Measurements from ENCODE around the gene WDR48.

WDR48 gene

GRCh38 chr3:39125841-39126500 is 74.2 kb downstream of the WDR48 start:
- DNase-seq = no peak

- peak; percentile 14 for DNase-seq
These were observed 74.8 kb downstream of the WDR48 start for GRCh38 chr3:39126532-39127071.

- no peak for DNase-seq
These were observed 75.6 kb downstream of the WDR48 start for GRCh38 chr3:39127269-39127907.

- DNase-seq = no peak
These were observed 76.1 kb downstream of the WDR48 start for GRCh38 chr3:39127908-39128304.

- DNase-seq = no peak
These were observed 77.1 kb downstream of the WDR48 start for GRCh38 chr3:39128951-39129350.

- no peak for DNase-seq
These were observed 78.2 kb downstream of the WDR48 start for GRCh38 chr3:39130026-39130425.

- DNase-seq = no peak
These were observed 79.0 kb downstream of the WDR48 start for GRCh38 chr3:39130693-39131265.

- no peak for DNase-seq
These were observed 80.6 kb downstream of the WDR48 start for GRCh38 chr3:39132096-39133092.

- no peak for DNase-seq
These were observed 81.3 kb downstream of the WDR48 start for GRCh38 chr3:39133093-39133490.

- DNase-seq = no peak
These were observed 82.0 kb downstream of the WDR48 start for GRCh38 chr3:39133822-39134221.

- DNase-seq = no peak
These were observed 82.5 kb downstream of the WDR48 start for GRCh38 chr3:39134305-39134704.

GRCh38 chr3:39135170-39135805 is 83.5 kb downstream of the WDR48 start:
- no peak for DNase-seq

- no peak for DNase-seq
These were observed 85.0 kb downstream of the WDR48 start for GRCh38 chr3:39136533-39137434.

- no peak for DNase-seq
These were observed 85.7 kb downstream of the WDR48 start for GRCh38 chr3:39137435-39137936.

- DNase-seq = no peak
These were observed 86.4 kb downstream of the WDR48 start for GRCh38 chr3:39137991-39138803.

- no peak for DNase-seq
These were observed 87.1 kb downstream of the WDR48 start for GRCh38 chr3:39138804-39139415.

GRCh38 chr3:39139442-39139841 is 87.6 kb downstream of the WDR48 start:
- DNase-seq = no peak

- DNase-seq = no peak
These were observed 88.6 kb downstream of the WDR48 start for GRCh38 chr3:39140341-39140971.

Data from NCI-H1105 treated with DMSO at 0.1 percent for 48 hours (cell line).